ENCODE data around the gene TSTD2.

TSTD2 gene

GRCh38 chr9:97632985-97633858 is at the start of gene TSTD2, which contains the start of gene NCBP1:
Gene TSTD2 (minus strand): TSS chr9:97633368. CDS start chr9:97627562, 5,806 bp downstream.
Gene NCBP1 (plus strand): TSS chr9:97633821. CDS start chr9:97633882, 61 bp downstream.
- DNase-seq = peak; percentile 99

DNA sequence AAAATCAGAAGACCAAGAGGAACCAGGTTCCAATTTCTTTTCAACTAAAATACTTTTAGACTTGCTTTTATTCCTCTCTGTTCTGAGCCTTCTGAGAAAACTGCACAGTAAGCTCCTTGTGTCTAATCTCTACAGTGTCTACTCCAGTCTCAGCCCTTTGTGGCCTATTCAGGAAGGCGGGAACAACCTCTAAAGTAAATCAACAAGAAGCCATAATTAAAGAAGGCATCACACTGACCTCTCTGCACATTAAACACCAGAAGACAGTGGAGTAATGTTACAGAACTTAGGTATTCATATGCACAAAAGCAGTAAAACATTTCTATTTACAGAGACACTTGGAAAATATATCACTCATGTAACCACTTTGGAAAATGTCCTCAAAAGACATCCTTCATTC is 49.1 kb upstream of the TSTD2 start:
- no peak for DNase-seq

- no peak for DNase-seq
These were observed 42.5 kb upstream of the TSTD2 start for GRCh38 chr9:97675655-97676054.

- DNase-seq = no peak
These were observed 40.8 kb upstream of the TSTD2 start for GRCh38 chr9:97673922-97674321.

- no peak for DNase-seq
These were observed 39.2 kb upstream of the TSTD2 start for GRCh38 chr9:97672403-97672802.

DNA sequence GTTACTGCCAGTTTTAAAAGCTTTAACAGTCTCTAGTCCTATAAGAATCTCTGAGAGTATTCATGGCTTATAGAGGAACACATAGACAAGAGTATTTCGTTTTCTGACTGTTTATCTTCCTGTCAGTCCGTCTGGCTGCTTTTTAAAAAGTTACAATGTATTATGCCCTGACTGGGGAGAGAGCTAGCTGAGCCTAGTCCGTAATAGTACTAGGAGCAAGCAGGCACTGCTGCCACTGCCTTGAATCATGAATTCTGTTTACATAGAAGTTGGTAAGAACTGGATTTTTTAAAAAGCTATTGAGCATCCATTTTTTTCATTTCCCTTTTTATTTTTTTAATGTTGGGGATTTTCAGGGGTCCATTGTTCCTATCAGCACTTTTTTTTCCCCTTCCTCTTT is 37.4 kb upstream of the TSTD2 start:
- DNase-seq = no peak

DNA sequence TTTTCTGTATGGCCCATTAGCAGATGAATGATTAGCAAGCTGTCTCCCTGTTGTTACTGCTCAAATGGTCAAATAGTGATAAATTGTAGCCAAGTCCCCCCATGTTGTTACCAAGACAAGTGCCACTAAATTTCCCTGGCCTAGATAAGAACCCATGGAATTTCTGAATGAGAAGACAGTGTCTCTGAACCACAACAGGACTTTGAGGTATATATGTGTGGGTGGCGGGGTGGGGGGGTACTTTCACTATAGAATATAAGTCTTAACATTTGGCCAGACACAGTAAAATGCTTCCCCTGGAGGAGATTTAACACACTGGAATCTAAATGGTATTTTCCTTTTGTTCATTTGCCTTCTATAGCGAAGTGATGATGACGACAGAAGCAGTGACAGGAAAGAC is 35.3 kb upstream of the TSTD2 start:
- no peak for DNase-seq

DNA sequence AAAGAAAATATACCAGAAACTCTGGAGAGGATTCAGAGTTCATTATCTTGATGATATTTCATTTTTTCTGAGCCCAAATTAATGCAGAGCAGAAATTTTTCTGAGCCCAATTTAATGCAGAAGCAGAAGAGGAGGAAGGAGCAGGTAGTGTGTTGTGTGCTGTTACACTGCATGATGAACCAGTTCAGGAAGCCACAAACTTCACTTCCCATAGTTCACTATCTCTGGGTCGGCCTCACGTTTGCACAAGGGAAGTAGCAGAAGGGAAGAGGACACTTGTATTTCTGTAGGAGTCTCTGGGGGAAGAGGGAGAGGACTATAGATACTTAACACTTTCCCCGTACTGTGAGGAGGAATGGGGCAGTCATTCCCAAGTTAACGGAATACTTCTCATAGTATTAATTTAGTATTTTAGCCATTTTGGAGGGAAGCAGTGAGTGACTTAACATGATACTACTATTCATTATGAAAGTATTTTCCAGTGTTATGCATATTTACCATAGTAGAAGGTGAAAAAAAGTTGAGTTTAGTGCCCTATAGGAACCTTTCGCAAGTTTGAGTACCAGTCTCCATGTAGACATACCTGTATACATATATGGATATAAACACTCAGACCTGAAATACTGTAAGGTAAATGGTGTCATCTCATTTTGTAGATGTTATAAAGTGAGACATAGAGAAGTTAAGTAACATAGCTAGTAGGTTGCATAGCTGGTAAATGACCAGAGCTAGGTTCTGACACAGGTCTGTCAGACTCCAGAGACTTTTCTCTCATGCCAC is 33.9 kb upstream of the TSTD2 start:
- peak; percentile 30 for DNase-seq

GRCh38 chr9:97665742-97666141 is 32.6 kb upstream of the TSTD2 start:
- no peak for DNase-seq

GRCh38 chr9:97660847-97661246 is 27.7 kb upstream of the TSTD2 start:
- no peak for DNase-seq

GRCh38 chr9:97660340-97660739 is 27.2 kb upstream of the TSTD2 start:
- DNase-seq = no peak

DNA sequence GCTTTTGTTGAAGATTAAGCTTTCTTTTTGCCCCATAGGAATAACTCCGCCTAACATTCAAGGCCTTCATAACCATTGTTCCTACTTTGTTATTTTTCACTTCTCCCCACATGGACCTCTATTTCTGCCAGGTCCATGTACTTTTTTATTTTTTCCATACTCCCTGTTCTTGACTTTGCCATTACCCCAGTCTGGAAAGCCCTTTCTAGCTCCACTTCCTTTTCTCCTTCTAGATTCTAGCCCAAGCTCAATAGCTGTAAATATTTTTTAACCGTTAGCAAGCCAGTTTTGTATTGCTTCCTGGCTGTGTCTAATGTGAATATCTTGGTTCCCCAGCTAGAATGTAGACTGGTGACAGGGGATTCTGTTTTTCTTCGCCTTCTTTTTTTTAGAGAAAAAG is 26.6 kb upstream of the TSTD2 start:
- DNase-seq = no peak

DNA sequence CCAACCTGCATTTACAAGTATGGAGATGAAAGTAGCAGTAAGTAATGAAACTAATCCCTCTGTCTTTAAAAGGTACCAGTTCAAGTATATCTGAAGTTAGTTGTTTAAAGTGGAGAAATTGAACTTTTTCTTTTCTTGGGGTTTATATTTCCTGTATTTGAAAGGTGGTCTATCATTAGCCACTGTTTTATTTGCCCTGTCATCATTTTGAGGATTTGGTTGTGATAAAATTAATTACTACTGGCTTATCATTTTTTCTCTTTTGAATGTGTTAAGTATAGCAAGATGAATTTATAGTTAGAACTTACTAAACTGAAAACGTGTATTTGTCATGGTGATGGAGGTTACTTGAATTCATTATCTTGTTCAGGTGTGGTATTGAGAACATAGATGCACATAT is 25.5 kb upstream of the TSTD2 start:
- no peak for DNase-seq

DNA sequence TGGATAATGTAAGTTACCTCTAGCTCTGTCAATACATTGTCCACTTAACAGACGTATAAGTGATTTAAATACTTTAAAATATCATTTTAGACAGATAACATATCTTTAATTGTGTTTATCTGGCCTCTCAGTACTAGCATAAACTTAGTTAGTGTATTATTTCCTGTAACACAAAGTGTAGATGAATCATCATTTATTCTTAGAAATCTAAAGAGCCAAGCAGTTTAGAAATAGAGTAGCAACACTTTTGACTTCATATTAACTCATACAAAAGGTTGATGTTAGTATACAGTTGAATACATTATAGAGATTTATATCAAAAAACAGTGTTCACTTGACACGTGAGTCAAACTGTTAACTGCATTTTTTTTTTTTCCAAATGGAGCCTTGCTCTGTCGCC is 18.5 kb upstream of the TSTD2 start:
- no peak for DNase-seq

GRCh38 chr9:97647996-97648395 is 14.8 kb upstream of the TSTD2 start:
- no peak for DNase-seq

DNA sequence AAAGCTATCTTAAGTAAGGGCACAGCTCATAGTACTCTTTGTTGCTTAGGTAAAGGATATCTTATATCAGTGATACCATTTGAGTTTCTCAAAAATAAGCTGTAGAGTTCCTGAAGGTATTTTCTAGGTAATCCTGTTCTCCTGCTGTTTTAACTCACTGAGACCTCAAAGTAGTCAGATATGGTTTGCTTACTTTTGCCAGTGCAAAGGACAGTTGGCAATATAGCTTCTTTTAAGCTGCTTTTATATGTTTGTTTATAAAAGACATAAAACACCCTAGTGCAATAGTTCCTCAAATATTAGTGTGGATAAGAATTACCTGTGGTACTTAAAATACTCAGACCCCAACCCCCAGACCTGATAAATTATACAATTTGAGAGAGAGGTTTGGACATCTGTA is 12.6 kb upstream of the TSTD2 start:
- DNase-seq = no peak

DNA sequence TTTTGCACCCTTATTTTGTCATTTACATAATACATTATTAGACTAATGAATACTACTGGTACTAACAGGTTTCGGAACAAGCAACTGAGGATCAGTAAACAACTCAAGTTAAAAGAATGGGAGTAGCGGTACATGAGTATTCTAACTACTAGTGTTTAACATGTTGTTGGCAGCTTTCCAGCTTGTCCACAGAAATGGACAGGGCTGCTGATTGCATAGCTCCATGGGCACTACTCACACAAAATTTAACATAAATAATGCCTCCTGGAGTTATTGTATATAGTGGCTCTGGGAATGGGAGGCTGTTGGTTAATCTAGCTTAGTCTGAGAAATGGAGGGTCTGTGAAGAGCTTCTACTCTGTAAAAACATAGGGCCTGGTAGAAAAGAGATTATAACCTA is 7.2 kb upstream of the TSTD2 start:
- no peak for DNase-seq

GRCh38 chr9:97638666-97639065 is 5.5 kb upstream of the TSTD2 start:
- no peak for DNase-seq

- no peak for DNase-seq
These were observed 3.7 kb upstream of the TSTD2 start for GRCh38 chr9:97636903-97637302.

DNA sequence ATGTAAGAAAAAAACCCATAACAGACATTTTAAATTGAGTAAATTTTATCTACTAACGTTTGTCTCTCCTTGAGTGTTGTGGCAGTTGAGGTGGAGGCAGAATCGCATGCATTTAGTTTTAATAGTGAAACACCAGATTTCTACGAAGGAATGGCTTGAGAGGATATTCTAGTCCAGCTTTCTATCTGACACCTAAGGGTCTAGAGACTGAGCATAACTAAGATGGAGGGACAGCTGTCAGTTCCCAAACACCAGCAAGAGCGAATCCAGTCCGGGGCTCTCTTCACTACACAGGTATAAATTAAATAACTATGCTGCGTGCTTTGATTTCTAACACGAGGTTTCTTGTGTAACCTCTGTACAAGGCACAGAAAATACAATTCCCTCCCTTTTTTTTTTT is 1.9 kb upstream of the TSTD2 start:
- no peak for DNase-seq

DNA sequence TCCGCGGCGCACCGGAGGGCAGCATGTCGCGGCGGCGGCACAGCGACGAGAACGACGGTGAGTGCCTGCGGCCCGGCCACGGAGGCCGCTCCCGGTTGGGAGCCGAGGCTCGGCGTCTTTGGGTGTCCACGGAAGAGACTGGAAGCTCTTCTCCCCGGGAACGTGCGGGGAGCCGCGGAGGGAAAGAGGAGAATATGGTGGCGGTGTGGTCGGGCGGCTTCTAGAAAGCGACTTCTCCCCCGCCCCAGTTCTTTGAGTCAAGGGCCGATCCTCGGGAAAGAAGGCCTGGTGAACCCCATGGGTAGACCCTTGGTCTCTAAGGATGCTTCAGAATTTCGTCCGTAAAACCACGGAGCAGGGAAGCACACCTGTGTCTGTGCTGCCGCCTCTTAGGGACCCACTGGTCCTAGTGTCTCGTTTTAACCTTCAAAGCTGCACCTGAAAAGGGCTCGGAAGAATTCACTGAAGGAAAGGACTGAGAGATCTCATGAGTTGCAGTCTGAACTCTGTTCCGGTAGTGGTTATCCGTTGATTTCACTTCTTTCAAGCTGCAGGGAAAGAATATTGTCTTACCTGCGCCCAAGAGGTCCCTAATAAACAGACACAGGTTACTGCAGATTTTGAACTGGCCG is 807 bp upstream of the TSTD2 start:
- DNase-seq = no peak

GRCh38 chr9:97632248-97632984 is 752 bp downstream of the TSTD2 start:
- no peak for DNase-seq

- no peak for DNase-seq
These were observed 2.6 kb downstream of the TSTD2 start for GRCh38 chr9:97630591-97630990.
